ENCODE measurements around the gene ABCC3. TPM values are rescaled to one million over a fixed set of nuclear protein-coding genes. Genes with fewer than 3 reads are reported as not detected.
A peak's percentile ranks its signal among the peaks of the same experiment; 100 is the strongest.

Gene ABCC3
- total RNA-seq, 3 donors from 2014 or later = 6.1 to 122 (median 81.0) TPM

DNA sequence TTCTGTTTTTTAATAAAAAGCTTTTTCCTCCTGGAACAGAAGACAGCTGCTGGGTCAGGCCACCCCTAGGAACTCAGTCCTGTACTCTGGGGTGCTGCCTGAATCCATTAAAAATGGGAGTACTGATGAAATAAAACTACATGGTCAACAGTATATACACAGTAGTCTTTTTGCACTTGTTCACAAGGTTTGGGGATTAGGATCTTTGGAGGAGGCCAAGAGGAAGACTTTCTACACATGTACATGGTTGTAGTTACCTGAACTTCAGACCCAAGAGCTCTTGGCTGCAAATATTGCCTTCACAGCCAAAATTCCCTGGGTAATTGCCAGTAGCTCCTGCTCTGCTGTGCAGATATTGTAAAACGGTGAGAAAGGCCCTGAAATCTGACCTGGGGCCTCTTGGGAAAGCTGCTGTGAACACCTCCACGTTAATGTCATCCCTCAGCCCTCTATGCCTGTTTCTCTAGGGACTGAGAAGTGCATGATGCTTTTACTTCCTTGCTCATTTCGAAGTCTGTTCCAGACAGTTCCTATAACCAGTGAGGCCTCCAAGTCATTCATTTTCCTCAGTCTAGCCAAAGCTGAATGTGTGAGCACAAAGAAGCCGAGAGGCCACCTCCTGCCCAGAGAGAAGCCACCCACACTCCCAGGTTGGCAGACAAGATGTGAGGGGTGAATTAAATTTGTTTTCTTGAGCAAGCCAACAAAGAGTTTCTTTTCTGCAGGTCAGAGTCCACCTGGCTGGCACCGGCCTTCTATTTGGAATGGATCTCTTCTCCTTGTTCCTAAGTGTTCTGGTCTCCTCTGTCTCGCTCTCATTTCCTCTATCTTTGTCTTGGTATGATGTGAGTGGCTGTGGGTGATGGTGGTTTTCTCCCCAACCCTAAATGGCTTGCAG lies 57.1 kb downstream of the ABCC3 start:
- Histone ChIP-seq H3K27ac (peak overlapping the region in 1 of 2 donors; percentile 36), H3K36me3 (no peaks in the 10 kb centered on the region), H3K4me3 (no peak overlapping the region), H3K4me1 (peaks cover 2 to 12% of the 10 kb centered on the region in 2 donors), H3K9me3 (no peaks in the 10 kb centered on the region), H3K27me3 (no peaks in the 10 kb centered on the region)
- intact Hi-C loops (cut with DNase I; ENCODE audit: low total_unique reads) = no loop called here
- TF ChIP-seq, protein P1, sequence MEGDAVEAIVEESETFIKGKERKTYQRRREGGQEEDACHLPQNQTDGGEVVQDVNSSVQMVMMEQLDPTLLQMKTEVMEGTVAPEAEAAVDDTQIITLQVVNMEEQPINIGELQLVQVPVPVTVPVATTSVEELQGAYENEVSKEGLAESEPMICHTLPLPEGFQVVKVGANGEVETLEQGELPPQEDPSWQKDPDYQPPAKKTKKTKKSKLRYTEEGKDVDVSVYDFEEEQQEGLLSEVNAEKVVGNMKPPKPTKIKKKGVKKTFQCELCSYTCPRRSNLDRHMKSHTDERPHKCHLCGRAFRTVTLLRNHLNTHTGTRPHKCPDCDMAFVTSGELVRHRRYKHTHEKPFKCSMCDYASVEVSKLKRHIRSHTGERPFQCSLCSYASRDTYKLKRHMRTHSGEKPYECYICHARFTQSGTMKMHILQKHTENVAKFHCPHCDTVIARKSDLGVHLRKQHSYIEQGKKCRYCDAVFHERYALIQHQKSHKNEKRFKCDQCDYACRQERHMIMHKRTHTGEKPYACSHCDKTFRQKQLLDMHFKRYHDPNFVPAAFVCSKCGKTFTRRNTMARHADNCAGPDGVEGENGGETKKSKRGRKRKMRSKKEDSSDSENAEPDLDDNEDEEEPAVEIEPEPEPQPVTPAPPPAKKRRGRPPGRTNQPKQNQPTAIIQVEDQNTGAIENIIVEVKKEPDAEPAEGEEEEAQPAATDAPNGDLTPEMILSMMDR (IDR thresholded peaks at IDR 0.05) = no peak
- TF ChIP-seq POLR2AphosphoS5 (IDR thresholded peaks at IDR 0.05) (no peak), POLR2A (IDR thresholded peaks at IDR 0.05) (no peak)
- no peak for DNase-seq (ENCODE audit: low spot score in 2 of 2)

DNA sequence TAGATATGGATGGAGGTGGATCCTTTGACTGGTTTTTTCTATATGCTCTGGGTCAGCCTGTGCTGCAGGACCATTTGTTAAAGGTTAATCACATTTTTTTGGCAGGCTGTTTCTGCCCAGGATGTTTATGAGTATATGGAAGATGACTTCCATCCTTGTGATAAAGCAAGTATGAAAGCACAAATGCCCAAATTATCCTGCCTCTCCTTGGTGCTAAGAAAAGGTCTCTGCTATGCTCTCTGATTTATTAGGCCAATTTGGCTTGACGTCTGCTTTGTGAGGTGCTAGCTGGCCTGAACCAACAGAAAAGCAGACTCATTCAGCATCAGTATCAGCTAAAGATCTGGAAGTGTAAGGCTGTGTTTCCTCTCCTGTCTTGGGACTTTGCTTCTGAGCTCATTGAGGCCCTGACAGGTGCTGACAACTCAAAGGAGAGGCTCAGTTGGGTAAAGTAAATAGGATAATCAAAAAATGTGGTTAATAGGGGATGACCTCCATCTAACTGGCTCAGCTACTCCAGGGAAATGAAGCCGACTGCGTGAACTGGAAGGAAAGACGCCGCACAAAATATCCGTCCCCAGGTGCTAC lies 57.9 kb downstream of the ABCC3 start:
- Histone ChIP-seq H3K27ac (peak overlapping the region in 1 of 2 donors; percentile 36), H3K4me1 (peaks cover 0 to 8% of the 10 kb centered on the region in 2 donors), H3K27me3 (no peaks in the 10 kb centered on the region), H3K4me3 (no peak overlapping the region), H3K9me3 (no peaks in the 10 kb centered on the region), H3K36me3 (no peaks in the 10 kb centered on the region)
- TF ChIP-seq POLR2A (IDR thresholded peaks at IDR 0.05) = no peak
- TF ChIP-seq, protein P1 (IDR thresholded peaks at IDR 0.05) = no peak
- TF ChIP-seq POLR2AphosphoS5 (IDR thresholded peaks at IDR 0.05) = no peak
- no peak for DNase-seq (ENCODE audit: low spot score in 2 of 2)
- intact Hi-C loops (cut with DNase I; ENCODE audit: low total_unique reads) = no loop called here

DNA sequence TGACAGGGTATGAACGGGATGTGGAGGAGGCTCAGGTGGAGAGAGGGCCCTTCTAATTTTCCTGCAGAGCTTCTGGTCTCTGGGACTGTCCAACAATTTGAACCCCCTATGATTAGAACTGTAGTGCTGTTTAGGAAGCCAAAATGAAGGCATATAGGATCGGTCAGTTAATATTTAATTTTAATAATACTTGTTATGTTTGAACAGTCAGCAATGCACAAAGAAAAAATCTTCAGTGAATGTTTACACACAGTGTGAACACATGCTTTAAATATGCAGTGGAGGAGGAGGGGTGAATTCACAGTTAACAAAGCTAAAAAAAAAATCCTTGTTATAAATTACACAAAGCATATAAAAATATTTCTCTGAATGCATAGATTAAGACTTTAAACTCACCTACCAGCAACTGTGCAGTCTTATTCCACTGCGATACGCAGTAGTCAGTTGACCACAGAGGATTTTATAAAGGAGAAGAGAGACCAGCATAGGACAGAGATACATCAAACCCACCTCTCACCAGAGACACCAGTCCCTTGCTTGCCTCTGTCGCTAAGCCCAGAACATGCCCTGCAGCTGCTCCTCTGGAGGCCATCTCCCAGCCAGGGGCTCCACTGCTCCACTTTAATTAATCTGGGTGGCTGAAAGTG lies 58.5 kb downstream of the ABCC3 start:
- peak overlapping the region; percentile 36 to 38 for H3K27ac ChIP-seq
- no peak overlapping the region for H3K4me3 ChIP-seq
- TF ChIP-seq POLR2A (IDR thresholded peaks at IDR 0.05) = no peak
- no peak for DNase-seq (ENCODE audit: low spot score in 2 of 2)
- H3K9me3 ChIP-seq = no peaks in the 10 kb centered on the region
- intact Hi-C loops (cut with DNase I; ENCODE audit: low total_unique reads) = no loop called here
- H3K27me3 ChIP-seq = no peaks in the 10 kb centered on the region
- H3K36me3 ChIP-seq = peaks cover 2% of the 10 kb centered on the region
- H3K4me1 ChIP-seq = peaks cover 0 to 8% of the 10 kb centered on the region in 2 donors

DNA sequence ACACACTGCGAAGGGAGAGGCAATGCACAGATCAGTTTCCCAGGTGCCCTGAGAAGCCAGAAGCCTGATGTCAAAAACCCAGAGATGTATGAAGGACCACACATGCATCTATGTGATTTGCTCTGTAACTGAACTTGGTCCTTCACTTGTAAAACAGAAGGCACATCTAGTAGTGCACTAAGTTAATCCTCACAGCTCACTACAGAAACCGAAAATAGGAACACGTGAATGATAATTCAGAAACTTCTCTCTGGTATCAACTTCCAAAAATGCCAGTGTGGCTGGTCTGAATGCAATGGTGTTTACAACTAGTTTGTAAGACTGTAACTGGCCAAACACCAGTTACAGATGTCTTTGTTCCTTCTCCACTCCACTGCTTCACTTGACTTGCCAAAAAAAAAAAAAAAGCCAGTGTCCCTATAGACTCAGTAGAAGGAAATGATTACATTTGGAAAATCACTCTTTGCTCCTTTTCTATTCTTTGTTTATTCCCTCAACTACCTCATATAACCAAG lies 61.7 kb downstream of the ABCC3 start:
- TF ChIP-seq POLR2AphosphoS5 (IDR thresholded peaks at IDR 0.05) = no peak
- no peak overlapping the region for H3K4me3 ChIP-seq
- intact Hi-C loops (cut with DNase I; ENCODE audit: low total_unique reads) = no loop called here

DNA sequence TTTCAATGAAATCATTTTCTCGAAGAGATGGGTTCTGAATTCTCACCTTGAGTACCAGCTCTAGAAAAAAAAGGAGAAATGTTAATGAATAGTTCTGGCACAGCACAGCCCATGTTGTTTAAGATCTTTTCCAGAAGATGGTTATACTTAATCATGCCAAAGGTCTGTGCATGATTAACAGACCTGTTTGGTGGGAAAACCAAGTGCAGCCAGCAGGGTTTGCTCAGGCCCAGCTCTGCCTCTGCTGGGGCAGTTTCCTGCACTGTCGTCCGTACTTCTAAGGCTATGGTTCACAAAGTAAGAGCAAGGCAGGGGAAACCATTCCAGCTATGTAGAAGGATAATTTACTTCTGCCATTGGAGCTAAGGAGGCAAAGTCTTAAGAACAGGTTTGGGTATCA lies 62.4 kb downstream of the ABCC3 start:
- no peaks in the 10 kb centered on the region for H3K4me1 ChIP-seq
- H3K27ac ChIP-seq = no peak overlapping the region
- no peak overlapping the region for H3K4me3 ChIP-seq
- H3K27me3 ChIP-seq = no peaks in the 10 kb centered on the region
- intact Hi-C loops (cut with DNase I; ENCODE audit: low total_unique reads) = no loop called here
- TF ChIP-seq POLR2A (IDR thresholded peaks at IDR 0.05) (no peak), POLR2AphosphoS5 (IDR thresholded peaks at IDR 0.05) (no peak)
- TF ChIP-seq, protein P1 (IDR thresholded peaks at IDR 0.05) = no peak
- H3K36me3 ChIP-seq = peaks cover 3% of the 10 kb centered on the region
- H3K9me3 ChIP-seq = no peaks in the 10 kb centered on the region
- no peak for DNase-seq (ENCODE audit: low spot score in 2 of 2)

More for the DNA sequence above, 61.7 kb downstream of the ABCC3 start:
- H3K36me3 ChIP-seq = peaks cover 3% of the 10 kb centered on the region
- H3K27me3 ChIP-seq = no peaks in the 10 kb centered on the region
- no peaks in the 10 kb centered on the region for H3K9me3 ChIP-seq
- peaks cover 0 to 1% of the 10 kb centered on the region in 2 donors for H3K4me1 ChIP-seq
- no peak overlapping the region for H3K27ac ChIP-seq
- DNase-seq (ENCODE audit: low spot score in 2 of 2) = no peak

Measured in breast epithelium (tissue), 4 donors.